Amniotic stem cell (primary cell): ENCODE data around the gene KRT16.
"Not testable (repeated sequence)": the region's sequence is repeated elsewhere in the genome, so short reads cannot be mapped to it uniquely, and the experiment has no call there.

ENCODE experiments used
- DNase-seq: peaks from one replicate; lab custom pipeline; 2025; lab: John Stamatoyannopoulos, UW

Gene KRT16

DNA sequence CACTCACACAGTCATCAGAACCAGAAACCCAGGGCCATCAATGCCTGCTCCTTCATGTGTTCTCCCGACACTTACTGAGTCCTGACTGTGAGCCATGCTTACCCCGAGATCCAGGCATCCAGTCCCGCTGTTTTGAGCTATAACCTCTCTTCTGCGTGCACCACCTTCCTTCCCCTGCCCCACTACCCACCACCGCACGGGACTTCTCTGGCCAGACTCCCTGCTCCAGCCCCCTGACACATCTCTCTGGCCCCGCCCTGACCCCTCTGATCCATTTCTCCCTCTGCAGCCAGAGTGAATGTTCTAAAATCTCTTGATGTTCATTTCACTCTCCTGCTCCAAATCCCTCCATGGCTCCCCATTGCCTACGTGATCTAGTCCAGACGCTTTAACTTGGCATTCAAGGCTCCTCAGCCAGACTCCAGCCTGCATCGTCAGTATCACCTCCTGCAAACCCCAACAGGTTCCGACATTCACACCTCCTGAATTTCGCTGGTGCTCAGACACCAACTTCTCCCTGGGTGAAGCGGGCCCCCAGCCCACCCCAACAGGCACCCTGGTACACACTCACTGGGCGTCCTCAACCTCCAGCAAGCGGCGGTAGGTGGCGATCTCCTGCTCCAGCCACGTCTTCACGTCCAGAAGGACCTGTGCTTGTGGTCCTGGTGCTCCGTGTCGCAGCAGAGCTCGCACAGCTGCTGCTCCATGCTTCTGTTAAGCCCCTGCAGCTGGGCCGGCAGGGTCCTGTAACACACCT lies 14.9 kb upstream of the KRT16 start:
- DNase-seq, result no peak

DNA sequence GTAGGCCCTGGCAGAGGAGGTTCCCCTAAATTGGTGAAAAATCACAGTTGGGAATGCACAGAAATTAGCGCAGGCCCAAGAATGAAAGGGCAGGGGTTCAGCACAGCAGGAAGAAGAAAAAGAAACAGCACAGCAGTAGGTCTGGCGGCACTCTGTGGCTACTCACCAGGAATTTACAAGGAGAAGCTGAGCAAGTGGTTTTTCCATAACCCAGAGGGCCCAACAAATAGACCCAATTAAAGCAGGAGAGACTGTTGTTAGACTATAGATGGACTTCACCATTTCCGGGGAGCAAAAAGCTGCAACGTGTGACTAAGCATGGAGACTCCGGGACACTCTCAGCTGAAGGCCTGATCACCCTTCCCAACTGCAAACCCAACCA lies 14.3 kb upstream of the KRT16 start:
- not testable (repeated sequence) for DNase-seq

- not testable (repeated sequence) for DNase-seq
These were observed 13.7 kb upstream of the KRT16 start for GRCh38 chr17:41626028-41626913.

- no peak for DNase-seq
These were observed 13.0 kb upstream of the KRT16 start for GRCh38 chr17:41625602-41626001.

DNA sequence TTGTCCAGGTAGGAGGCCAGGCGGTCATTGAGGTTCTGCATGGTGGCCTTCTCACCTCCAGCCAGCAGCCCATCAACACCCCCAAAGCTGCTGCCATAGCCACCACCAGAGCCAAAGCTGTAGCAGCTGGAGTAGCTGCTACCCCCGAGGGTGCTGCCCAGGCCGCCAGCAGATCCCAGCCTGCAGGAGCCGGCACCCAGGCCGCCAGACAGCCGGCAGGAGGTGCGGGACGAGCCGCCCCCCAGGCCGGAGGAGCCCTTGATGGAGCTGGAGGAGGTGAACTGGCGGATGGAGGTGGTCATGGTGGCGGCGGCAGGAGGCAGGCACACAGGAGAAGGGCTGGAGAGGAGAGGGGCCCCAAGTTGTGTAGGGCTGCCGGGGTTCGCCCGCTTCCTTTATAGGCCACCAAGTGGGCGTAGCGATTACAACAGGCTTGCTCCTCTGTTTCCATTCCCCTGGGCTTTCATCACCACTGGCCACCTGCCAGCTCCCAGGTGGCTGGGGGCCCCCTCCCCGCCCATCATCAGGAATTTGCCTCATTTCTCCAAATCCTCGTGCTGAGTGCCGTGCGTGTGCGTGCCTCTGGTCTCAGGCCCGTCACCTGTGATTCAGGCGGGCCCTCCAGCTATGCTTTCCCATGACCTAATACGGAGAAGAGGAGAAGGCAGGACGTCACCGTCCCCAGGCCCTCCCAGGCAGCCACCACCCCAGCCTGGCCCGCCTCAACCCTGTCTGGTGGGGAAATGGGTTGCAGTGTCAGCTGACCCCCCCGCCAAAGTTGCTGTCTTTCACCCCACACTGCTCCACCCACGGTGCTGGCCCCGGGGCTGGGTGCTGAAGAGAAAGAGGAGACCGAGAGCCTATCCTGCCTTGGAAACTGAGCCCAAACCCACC lies 11.9 kb upstream of the KRT16 start, which contains the start of gene KRT17:
KRT17 (minus strand) TSS at position 368 of the 894 bp plus-strand sequence; CDS start at position 302, 66 bp downstream.
- DNase-seq, result no peak

DNA sequence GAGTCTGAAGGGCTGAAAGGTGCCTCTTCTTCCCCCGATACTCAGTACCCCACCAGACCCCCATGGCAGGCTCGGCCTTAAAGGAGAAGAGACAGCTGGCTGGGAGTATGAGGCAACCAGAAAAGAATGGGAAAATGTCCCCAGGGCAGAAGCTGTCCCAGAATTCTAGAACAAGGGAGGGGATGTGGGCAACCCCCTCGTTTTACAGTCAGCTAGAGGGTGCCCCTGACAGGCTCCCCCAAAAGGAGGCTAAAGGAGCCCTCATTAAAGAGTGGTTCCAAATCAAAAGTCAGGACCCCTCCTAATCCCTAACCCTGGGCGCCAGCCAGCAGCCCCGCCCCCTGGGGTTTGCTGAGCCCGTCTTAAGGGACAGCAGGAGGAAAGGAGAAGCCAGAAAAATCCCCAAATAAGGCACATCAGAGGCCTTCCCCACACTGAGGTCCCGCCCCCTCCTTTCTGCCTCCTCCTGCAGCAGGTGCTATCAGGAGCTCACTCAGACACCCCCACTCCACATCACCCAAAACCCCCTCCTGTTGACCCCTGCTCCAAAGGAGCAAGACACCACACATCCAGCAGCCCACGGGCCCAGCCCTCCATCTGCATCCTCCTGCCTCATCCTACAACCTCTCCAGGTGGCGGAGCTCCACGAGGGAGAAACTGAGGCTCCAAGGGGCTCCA lies 10.8 kb upstream of the KRT16 start:
- not testable (repeated sequence) for DNase-seq

GRCh38 chr17:41622340-41623183 lies 10.0 kb upstream of the KRT16 start:
- not testable (repeated sequence) for DNase-seq

GRCh38 chr17:41621916-41622315 lies 9.3 kb upstream of the KRT16 start:
- DNase-seq, result no peak

- not testable (repeated sequence) for DNase-seq
These were observed 8.9 kb upstream of the KRT16 start for GRCh38 chr17:41621435-41621817.

GRCh38 chr17:41620583-41621434 lies 8.2 kb upstream of the KRT16 start:
- DNase-seq, result no peak

GRCh38 chr17:41619927-41620582 lies 7.5 kb upstream of the KRT16 start:
- DNase-seq, result not testable (repeated sequence)

DNA sequence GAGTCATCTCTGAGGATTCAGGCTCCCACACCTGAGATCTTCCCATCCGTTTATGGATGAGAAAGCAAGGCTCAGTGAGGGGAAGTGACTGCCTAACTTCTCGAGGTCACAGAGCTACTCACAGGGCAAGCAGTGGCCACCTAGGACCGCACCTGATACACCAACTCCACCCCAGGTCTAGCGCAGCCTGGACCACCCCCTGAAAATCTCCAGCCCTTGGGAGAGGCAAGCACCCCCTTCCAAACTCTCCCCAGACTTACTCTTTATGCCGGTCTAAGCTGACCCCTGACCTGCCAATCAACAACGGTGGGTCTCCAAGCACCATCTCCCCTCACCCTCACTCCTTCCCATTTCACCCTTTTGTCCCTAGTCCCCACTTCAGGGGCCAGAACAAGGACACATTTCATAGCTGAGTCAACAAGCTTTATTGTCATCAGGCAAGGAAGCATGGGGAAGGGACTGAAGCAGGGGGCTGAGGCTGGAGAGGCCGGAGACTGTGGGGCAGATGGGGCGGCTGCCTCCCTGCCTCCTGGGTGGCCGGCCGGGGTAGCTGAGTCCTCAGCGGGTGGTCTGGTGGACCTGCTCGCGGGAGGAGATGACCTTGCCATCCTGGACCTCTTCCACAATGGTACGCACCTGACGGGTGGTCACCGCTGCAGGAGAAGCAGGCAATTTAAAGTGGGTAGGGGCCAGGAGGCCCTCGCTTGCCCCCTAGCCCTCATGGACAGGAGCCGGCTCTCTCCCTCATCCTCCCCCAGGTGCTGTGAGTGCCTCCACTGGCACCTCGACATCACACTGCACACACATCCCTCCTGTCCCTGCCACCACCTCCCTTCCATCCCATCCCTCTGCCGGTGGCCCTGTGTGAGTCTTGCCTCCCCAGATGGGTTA lies 6.7 kb upstream of the KRT16 start:
- no peak for DNase-seq

- DNase-seq, result no peak
These were observed 5.9 kb upstream of the KRT16 start for GRCh38 chr17:41618341-41619035.

- DNase-seq, result no peak
These were observed 5.1 kb upstream of the KRT16 start for GRCh38 chr17:41617698-41618097.

DNA sequence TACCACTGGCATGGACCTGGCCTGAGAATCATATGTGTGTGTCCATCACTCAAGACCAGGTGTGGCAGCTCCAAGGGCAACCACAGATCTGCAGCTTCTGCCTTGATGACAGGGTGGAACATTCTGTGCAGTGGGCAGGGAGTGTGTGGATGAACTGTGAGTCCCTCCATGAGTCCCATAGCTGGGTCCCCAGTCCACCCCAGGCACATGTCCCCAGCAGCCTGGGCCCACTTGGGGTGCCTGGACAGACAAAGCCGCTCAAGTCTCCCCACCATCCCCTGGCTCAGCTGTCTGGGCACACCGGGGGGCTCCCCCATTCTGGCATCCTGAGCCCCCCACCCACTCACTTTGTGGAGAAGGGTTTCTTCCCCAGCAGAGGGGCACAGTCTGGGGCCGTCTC lies 4.6 kb upstream of the KRT16 start:
- no peak for DNase-seq

- not testable (repeated sequence) for DNase-seq
These were observed 3.9 kb upstream of the KRT16 start for GRCh38 chr17:41616486-41616885.

DNA sequence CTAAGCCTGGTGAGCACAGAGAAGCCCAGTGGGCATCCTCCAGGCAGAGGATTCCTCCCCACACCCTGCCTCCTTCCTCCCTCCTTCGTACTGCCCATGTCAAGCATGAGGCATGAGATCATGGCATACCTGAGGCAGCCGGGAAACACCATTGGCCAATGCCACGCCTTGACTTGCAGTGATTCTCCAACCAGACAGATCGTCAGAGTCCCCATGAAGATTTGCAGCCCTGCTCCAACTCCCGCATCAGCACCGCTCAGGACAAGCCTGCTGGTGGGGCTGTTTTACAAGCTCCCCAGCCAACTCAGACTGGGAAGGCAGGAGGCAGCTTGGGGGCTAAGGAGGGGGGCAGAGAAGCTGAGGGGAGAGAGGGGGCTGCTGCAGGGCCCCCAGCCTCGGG lies 2.9 kb upstream of the KRT16 start:
- no peak for DNase-seq
